ENCODE measurements around the gene FANCD2. TPM values are rescaled to one million over a fixed set of nuclear protein-coding genes. Genes with fewer than 3 reads are reported as not detected.

The FANCD2 gene
- total RNA-seq, 2 donors from 2014 or later: 56.0 to 79.9 TPM

- Histone ChIP-seq H3K4me1 (ENCODE audit: control insufficient read depth, insufficient read depth, low read length) (no peaks in the 10 kb centered on the region), H3K36me3 (ENCODE audit: control insufficient read depth, insufficient read depth, low read length) (peaks cover 15% of the 10 kb centered on the region), H3K9me3 (ENCODE audit: control insufficient read depth, low read length) (no peaks in the 10 kb centered on the region), H3K27ac (ENCODE audit: low read depth, low read length) (no peak overlapping the region), H3K9ac (ENCODE audit: extremely low read depth, low read length, poor library complexity, severe bottlenecking) (no peak overlapping the region), H3K27me3 (ENCODE audit: control insufficient read depth, insufficient read depth, low read length, poor library complexity, severe bottlenecking) (no peaks in the 10 kb centered on the region), H3K4me3 (ENCODE audit: low read length) (peak overlapping the region; percentile 79)
- peaks cover under 1% of the 10 kb centered on the region for H3K9me3 Mint-ChIP-seq
- no peaks in the 10 kb centered on the region for H3K27me3 Mint-ChIP-seq (ENCODE audit: insufficient read depth)
- H3K36me3 Mint-ChIP-seq (ENCODE audit: low read depth): peaks cover 14% of the 10 kb centered on the region
- WGBS, 2 experiments (ENCODE audit: insufficient coverage in 1 of 2, insufficient read length in 1 of 2): 94% methylated on average over 19 to 23 of the region's 23 CpGs
- DNase-seq: no peak
- no peak overlapping the region for H3K27ac Mint-ChIP-seq
- peaks cover 11% of the 10 kb centered on the region for H3K4me1 Mint-ChIP-seq
- TF ChIP-seq CTCF (conservative IDR thresholded peaks at IDR 0.05): no peak
- peak overlapping the region; percentile 81 for H3K4me3 Mint-ChIP-seq
Measured at GRCh38 chr3:10140996-10141546, 114.8 kb downstream of the FANCD2 start.

GRCh38 chr3:10142707-10143560, 116.7 kb downstream of the FANCD2 start:
- no peak overlapping the region for H3K27ac ChIP-seq (ENCODE audit: low read depth, low read length)
- H3K4me1 Mint-ChIP-seq: peaks cover 11% of the 10 kb centered on the region
- H3K27ac Mint-ChIP-seq: peak overlapping the region; percentile 77
- peaks cover 24% of the 10 kb centered on the region for H3K36me3 Mint-ChIP-seq (ENCODE audit: low read depth)
- no peaks in the 10 kb centered on the region for H3K27me3 ChIP-seq (ENCODE audit: control insufficient read depth, insufficient read depth, low read length, poor library complexity, severe bottlenecking)
- H3K9ac ChIP-seq (ENCODE audit: extremely low read depth, low read length, poor library complexity, severe bottlenecking): peak overlapping the region; percentile 65
- H3K36me3 ChIP-seq (ENCODE audit: control insufficient read depth, insufficient read depth, low read length): peaks cover 21% of the 10 kb centered on the region
- no peaks in the 10 kb centered on the region for H3K9me3 ChIP-seq (ENCODE audit: control insufficient read depth, low read length)
- DNase-seq: peak; percentile 56
- no peaks in the 10 kb centered on the region for H3K9me3 Mint-ChIP-seq
- peak overlapping the region; percentile 79 for H3K4me3 ChIP-seq (ENCODE audit: low read length)
- no peak for TF ChIP-seq CTCF (conservative IDR thresholded peaks at IDR 0.05)
- 90 to 95% methylated on average over 26 to 29 of the region's 29 CpGs for WGBS, 2 experiments (ENCODE audit: insufficient coverage in 1 of 2, insufficient read length in 1 of 2)
- H3K4me3 Mint-ChIP-seq: peak overlapping the region; percentile 81
- H3K4me1 ChIP-seq (ENCODE audit: control insufficient read depth, insufficient read depth, low read length): no peaks in the 10 kb centered on the region
- no peaks in the 10 kb centered on the region for H3K27me3 Mint-ChIP-seq (ENCODE audit: insufficient read depth)

GRCh38 chr3:10145685-10146084, 119.4 kb downstream of the FANCD2 start:
- TF ChIP-seq CTCF (conservative IDR thresholded peaks at IDR 0.05): no peak
- no peak overlapping the region for H3K9ac ChIP-seq (ENCODE audit: extremely low read depth, low read length, poor library complexity, severe bottlenecking)
- no peak for DNase-seq
- H3K4me3 ChIP-seq (ENCODE audit: low read length): no peak overlapping the region
- Mint-ChIP-seq H3K36me3 (ENCODE audit: low read depth) (peaks cover 47% of the 10 kb centered on the region), H3K4me1 (peaks cover 11% of the 10 kb centered on the region), H3K4me3 (no peak overlapping the region), H3K27ac (peak overlapping the region; percentile 16), H3K9me3 (no peaks in the 10 kb centered on the region), H3K27me3 (ENCODE audit: insufficient read depth) (no peaks in the 10 kb centered on the region)
- H3K9me3 ChIP-seq (ENCODE audit: control insufficient read depth, low read length): no peaks in the 10 kb centered on the region
- H3K36me3 ChIP-seq (ENCODE audit: control insufficient read depth, insufficient read depth, low read length): peaks cover 41% of the 10 kb centered on the region
- H3K4me1 ChIP-seq (ENCODE audit: control insufficient read depth, insufficient read depth, low read length): no peaks in the 10 kb centered on the region
- 93 to 100% methylated on average over 1 to 4 of the region's 4 CpGs for WGBS, 2 experiments (ENCODE audit: insufficient coverage in 1 of 2, insufficient read length in 1 of 2)
- H3K27ac ChIP-seq (ENCODE audit: low read depth, low read length): no peak overlapping the region
- no peaks in the 10 kb centered on the region for H3K27me3 ChIP-seq (ENCODE audit: control insufficient read depth, insufficient read depth, low read length, poor library complexity, severe bottlenecking)

Data from endodermal cell (in vitro differentiated cells).